ENCODE data around the gene JAK1.
"Not testable (repeated sequence)": the region's sequence is repeated elsewhere in the genome, so short reads cannot be mapped to it uniquely, and the experiment has no call there.

JAK1 gene

GRCh38 chr1:64948216-64948615, 18.1 kb downstream of the JAK1 start:
- no peak for DNase-seq

- DNase-seq, result no peak
These were observed 19.4 kb downstream of the JAK1 start for GRCh38 chr1:64946916-64947315.

GRCh38 chr1:64944913-64945312, 21.4 kb downstream of the JAK1 start:
- no peak for DNase-seq

GRCh38 chr1:64942675-64943074, 23.7 kb downstream of the JAK1 start:
- DNase-seq, result no peak

GRCh38 chr1:64942118-64942517, 24.2 kb downstream of the JAK1 start:
- DNase-seq, result no peak

- DNase-seq, result no peak
These were observed 24.8 kb downstream of the JAK1 start for GRCh38 chr1:64941461-64942117.

GRCh38 chr1:64940025-64940424, 26.3 kb downstream of the JAK1 start:
- DNase-seq, result no peak

- no peak for DNase-seq
These were observed 27.4 kb downstream of the JAK1 start for GRCh38 chr1:64938991-64939390.

GRCh38 chr1:64936956-64937355, 29.4 kb downstream of the JAK1 start:
- DNase-seq, result no peak

- no peak for DNase-seq
These were observed 30.7 kb downstream of the JAK1 start for GRCh38 chr1:64935551-64936155.

- no peak for DNase-seq
These were observed 31.5 kb downstream of the JAK1 start for GRCh38 chr1:64934878-64935275.

- DNase-seq, result no peak
These were observed 32.1 kb downstream of the JAK1 start for GRCh38 chr1:64934115-64934877.

GRCh38 chr1:64933296-64934070, 32.9 kb downstream of the JAK1 start:
- DNase-seq, result no peak

- no peak for DNase-seq
These were observed 33.4 kb downstream of the JAK1 start for GRCh38 chr1:64932962-64933295.

- DNase-seq, result not testable (repeated sequence)
These were observed 35.7 kb downstream of the JAK1 start for GRCh38 chr1:64930640-64931039.

GRCh38 chr1:64929221-64929620, 37.1 kb downstream of the JAK1 start:
- no peak for DNase-seq

GRCh38 chr1:64928325-64928724, 38.0 kb downstream of the JAK1 start:
- no peak for DNase-seq

- DNase-seq, result no peak
These were observed 40.8 kb downstream of the JAK1 start for GRCh38 chr1:64925594-64925993.

GRCh38 chr1:64923294-64923718, 43.0 kb downstream of the JAK1 start:
- no peak for DNase-seq

GRCh38 chr1:64922336-64922735, 44.0 kb downstream of the JAK1 start:
- no peak for DNase-seq

- no peak for DNase-seq
These were observed 44.6 kb downstream of the JAK1 start for GRCh38 chr1:64921771-64922170.

GRCh38 chr1:64920941-64921589, 45.3 kb downstream of the JAK1 start:
- DNase-seq, result no peak

- not testable (repeated sequence) for DNase-seq
These were observed 47.2 kb downstream of the JAK1 start for GRCh38 chr1:64919120-64919519.
